H1 (cell line): ENCODE measurements around the gene CHMP6. TPM values are rescaled to one million over a fixed set of nuclear protein-coding genes. Genes with fewer than 3 reads are reported as not detected.

Source experiments
- CTCF ChIA-PET: fragments of 300-600 bp; sonication (Branson Sonifier 250); formaldehyde crosslinking; loops from one replicate; lab custom pipeline; 2021; ENCODE audit not compliant: partially characterized antibody; lab: Charles Lee
- POLR2A ChIA-PET: fragments of 300-600 bp; sonication (Branson Sonifier 250); formaldehyde crosslinking; loops from one replicate; lab custom pipeline; 2021; ENCODE audit warnings: inconsistent platforms; ENCODE audit not compliant: partially characterized antibody; lab: Charles Lee
- DNase-seq, 2 experiments: peaks; one replicate each; pipeline versions ENCODE4 v3.0.0 to v3.0.0-alpha.2; 2010 to 2022; ENCODE audit warnings: low spot score in 2 of 2, low read depth in 1 of 2, mixed read lengths in 1 of 2
- FAIRE-seq: peaks from 2 replicates; lab custom pipeline; 2011; peaks lifted over from hg19 to GRCh38; lab: Jason Lieb, UNC
- H2AFZ ChIP-seq: 2 replicates; pipeline ENCODE4 v1.8.1; 2012; ENCODE audit warnings: low read length, inconsistent platforms
- H2AK5ac ChIP-seq: 2 replicates; pipeline ENCODE4 v1.6.1; 2013; ENCODE audit warnings: low read depth, low read length
- H2BK120ac ChIP-seq: replicated peaks from 2 replicates; pipeline ENCODE3; 2013; ENCODE audit warnings: low read depth, low read length, inconsistent platforms
- H2BK12ac ChIP-seq: 2 replicates; pipeline ENCODE4 v1.6.1; 2013; ENCODE audit warnings: low read depth, low read length
- H2BK15ac ChIP-seq: 2 replicates; pipeline ENCODE4 v1.6.1; 2013; ENCODE audit warnings: low read length
- H2BK20ac ChIP-seq: 2 replicates; pipeline ENCODE4 v1.6.1; 2013; ENCODE audit warnings: low read length
- H2BK5ac ChIP-seq: 2 replicates; pipeline ENCODE4 v1.6.1; 2013; ENCODE audit warnings: low read depth, low read length
- H3K14ac ChIP-seq: 2 replicates; pipeline ENCODE4 v1.6.1; 2013; ENCODE audit warnings: inconsistent platforms; ENCODE audit not compliant: insufficient read length
- H3K18ac ChIP-seq: 2 replicates; pipeline ENCODE4 v1.6.1; 2013; ENCODE audit warnings: low read length; ENCODE audit errors: extremely low read depth
- H3K23ac ChIP-seq: 2 replicates; pipeline ENCODE4 v1.6.1; 2013; ENCODE audit warnings: inconsistent platforms; ENCODE audit not compliant: insufficient read length
- H3K23me2 ChIP-seq: 2 replicates; pipeline ENCODE4 v1.6.1; 2013; ENCODE audit warnings: low read depth, low read length
- H3K27ac ChIP-seq: 2 replicates; pipeline ENCODE4 v1.6.1; 2011; ENCODE audit warnings: low read depth, low read length, inconsistent platforms
- H3K27me3 ChIP-seq, 4 experiments: replicated peaks in 1 of 4; 1 replicate in 1 of 4; 2 replicates in 3 of 4; pipeline versions ENCODE4 v1.6.1 to v1.8.1; 2011 to 2013; ENCODE audit warnings: low read length in 3 of 4, mild to moderate bottlenecking in 3 of 4, inconsistent platforms in 2 of 4, mixed read lengths in 2 of 4, moderate library complexity in 1 of 4; ENCODE audit not compliant: control insufficient read depth in 3 of 4, insufficient read depth in 3 of 4; ENCODE audit errors: extremely low read depth in 1 of 4
- H3K36me3 ChIP-seq, 4 experiments: 2 replicates each; pipeline versions ENCODE4 v1.6.1 to v1.8.1; 2011 to 2013; ENCODE audit warnings: mild to moderate bottlenecking in 4 of 4, low read length in 3 of 4, moderate library complexity in 2 of 4, control low read depth in 1 of 4, inconsistent platforms in 1 of 4; ENCODE audit not compliant: insufficient read depth in 4 of 4, control insufficient read depth in 2 of 4
- H3K4ac ChIP-seq: replicated peaks from 2 replicates; pipeline ENCODE3; 2013; ENCODE audit warnings: low read length, low read depth, mixed read lengths, inconsistent platforms; ENCODE audit not compliant: insufficient read length
- H3K4me1 ChIP-seq, 4 experiments: replicated peaks in 1 of 4; 1 replicate in 1 of 4; 2 replicates in 3 of 4; pipeline versions ENCODE4 v1.6.1 to v1.8.1; 2011 to 2013; ENCODE audit warnings: low read length in 3 of 4, inconsistent platforms in 2 of 4, mixed read lengths in 1 of 4; ENCODE audit not compliant: insufficient read depth in 4 of 4, control insufficient read depth in 3 of 4
- H3K4me2 ChIP-seq, 2 experiments: 2 replicates each; pipeline versions ENCODE4 v1.6.1 to v1.8.1; 2011 to 2013; ENCODE audit warnings: low read depth in 2 of 2, low read length in 2 of 2, control low read depth in 1 of 2, inconsistent platforms in 1 of 2, mild to moderate bottlenecking in 1 of 2; ENCODE audit not compliant: insufficient read depth in 1 of 2
- H3K4me3 ChIP-seq, 4 experiments: fragments of 200-600, 300-600 bp in 1 of 4; sonication (generic), shearing (Covaris generic), sonication (Bioruptor Twin) in 1 of 4; 2 replicates each; pipeline versions ENCODE4 v1.5.1 to v1.8.1; 2011 to 2016; ENCODE audit warnings: low read length in 4 of 4, low read depth in 3 of 4, control low read depth in 2 of 4, inconsistent platforms in 2 of 4, mild to moderate bottlenecking in 2 of 4, mixed read lengths in 1 of 4, moderate library complexity in 1 of 4; ENCODE audit not compliant: insufficient read depth in 2 of 4; ENCODE audit errors: extremely low read depth in 1 of 4
- H3K56ac ChIP-seq: replicated peaks from 2 replicates; pipeline ENCODE3; 2013; ENCODE audit warnings: low read depth, mild to moderate bottlenecking, mixed read lengths, low read length, inconsistent platforms; ENCODE audit not compliant: insufficient read length
- H3K79me1 ChIP-seq: 2 replicates; pipeline ENCODE4 v1.6.1; 2013; ENCODE audit warnings: low read depth, low read length, control low read depth
- H3K79me2 ChIP-seq, 2 experiments: 2 replicates each; pipeline versions ENCODE4 v1.6.1 to v1.8.1; 2012 to 2013; ENCODE audit warnings: low read length in 2 of 2, mild to moderate bottlenecking in 2 of 2, inconsistent platforms in 1 of 2; ENCODE audit not compliant: insufficient read depth in 2 of 2, control insufficient read depth in 1 of 2
- H3K9ac ChIP-seq, 4 experiments: replicated peaks in 1 of 4; 1 replicate in 1 of 4; 2 replicates in 3 of 4; pipeline versions ENCODE4 v1.6.1 to v1.8.1; 2011 to 2013; ENCODE audit warnings: low read depth in 3 of 4, low read length in 3 of 4, control low read depth in 2 of 4, mild to moderate bottlenecking in 2 of 4, moderate library complexity in 2 of 4, inconsistent platforms in 1 of 4; ENCODE audit errors: extremely low read depth in 1 of 4
- H3K9me3 ChIP-seq, 2 experiments: 2 replicates each; pipeline versions ENCODE4 v1.6.1 to v1.8.1; 2012 to 2013; ENCODE audit warnings: mild to moderate bottlenecking in 2 of 2, moderate library complexity in 2 of 2, control low read depth in 1 of 2, inconsistent platforms in 1 of 2, low read depth in 1 of 2, low read length in 1 of 2, mixed read lengths in 1 of 2; ENCODE audit not compliant: insufficient read depth in 2 of 2
- H4K20me1 ChIP-seq, 2 experiments: replicated peaks in 1 of 2; 2 replicates each; pipeline versions ENCODE3 to v1.8.1; 2011 to 2013; ENCODE audit warnings: inconsistent platforms in 2 of 2, low read length in 2 of 2, mild to moderate bottlenecking in 1 of 2; ENCODE audit not compliant: insufficient read depth in 2 of 2, control insufficient read depth in 1 of 2
- H4K5ac ChIP-seq: 2 replicates; pipeline ENCODE4 v1.6.1; 2013; ENCODE audit warnings: low read length, low read depth, mixed read lengths, inconsistent platforms; ENCODE audit not compliant: insufficient read length
- H4K8ac ChIP-seq: 2 replicates; pipeline ENCODE4 v1.8.0; 2013; ENCODE audit warnings: mild to moderate bottlenecking, moderate library complexity, low read length, inconsistent platforms; ENCODE audit not compliant: insufficient read depth; ENCODE audit errors: extremely low read depth
- H4K91ac ChIP-seq: replicated peaks from 2 replicates; pipeline ENCODE3; 2013; ENCODE audit warnings: low read length, mixed read lengths, inconsistent platforms; ENCODE audit not compliant: insufficient read length
- ASH2L ChIP-seq: fragments of 200-600, 300-600 bp; sonication (generic); IDR thresholded peaks from one replicate; pipeline ENCODE4 v1.7.1; 2017; ENCODE audit warnings: low read length
- BCL11A ChIP-seq, 2 experiments: IDR thresholded peaks; one replicate each; pipeline ENCODE4 v1.6.1; 2011; ENCODE audit warnings: low read depth in 2 of 2, low read length in 2 of 2, mild to moderate bottlenecking in 2 of 2
- CHD2 ChIP-seq: IDR thresholded peaks from 2 replicates; pipeline ENCODE4 v1.6.1; 2012; ENCODE audit warnings: low read length, improper control_type of control experiment
- JUND ChIP-seq: IDR thresholded peaks from 2 replicates; pipeline ENCODE4 v1.6.1; 2011; ENCODE audit warnings: mild to moderate bottlenecking, improper control_type of control experiment, low read length
- KDM1A ChIP-seq: fragments of 200-600, 300-600 bp; sonication (generic); IDR thresholded peaks from 2 replicates; pipeline ENCODE4 v1.7.1; 2016; ENCODE audit warnings: mild to moderate bottlenecking, low read length, borderline replicate concordance
- RNF2 ChIP-seq: fragments of 200-900, 300-1000 bp; sonication (generic); IDR thresholded peaks from 2 replicates; pipeline ENCODE4 v1.7.1; 2016; ENCODE audit warnings: borderline replicate concordance, low read depth, mild to moderate bottlenecking, antibody characterized with exemption, low read length; ENCODE audit not compliant: poor library complexity, severe bottlenecking; ENCODE audit errors: missing control alignments
- SIX5 ChIP-seq: IDR thresholded peaks from 2 replicates; pipeline ENCODE4 v1.6.1; 2011; ENCODE audit warnings: mild to moderate bottlenecking, low read depth, low read length
- USF2 ChIP-seq: IDR thresholded peaks from 2 replicates; pipeline ENCODE4 v1.6.1; 2011; ENCODE audit warnings: low read length, improper control_type of control experiment
- WGBS, 2 experiments: shearing (Covaris generic) in 1 of 2; methylation state at CpG; one replicate each; pipeline versions ENCODE4 v1.1.6 to v1.1.7; 2013 to 2015; ENCODE audit warnings: low lambda C conversion rate in 2 of 2, mixed read lengths in 2 of 2, inconsistent platforms in 1 of 2, low coverage in 1 of 2, missing lambda C conversion rate in 1 of 2; ENCODE audit not compliant: insufficient replicate concordance in 2 of 2, insufficient coverage in 1 of 2, insufficient read length in 1 of 2; ENCODE audit errors: extremely low coverage in 1 of 2, missing lambda C conversion rate in 1 of 2; 5-methylcytosine and 5-hydroxymethylcytosine counted together
- polyA plus RNA-seq, 7 experiments: library from polyadenylated mRNA; depleted of rRNA in 3 of 7; stranded (reverse) in 5 of 7; unstranded in 2 of 7; fragments of >200 nt in 5 of 7; fragments of 200-250 nt in 2 of 7; gene quantifications; 1 replicate in 5 of 7; 2 replicates in 1 of 7; 4 replicates in 1 of 7; pipeline versions ENCODE4 v1.2.1 to v1.2.3, GENCODE V29; 2011 to 2013; ENCODE audit warnings: missing spikeins in 2 of 7, mixed read lengths in 2 of 7
- total RNA-seq: library from RNA; stranded (reverse); fragmentation: NEBNext Ultra II Directional; extraction: Animal tissue kit (Norgen Biotek cat#: 25700); gene quantifications from 2 replicates; pipeline ENCODE4 v1.2.1, GENCODE V29; 2021
- TF ChIP-seq, protein P1 (sequence below), 3 experiments: IDR thresholded peaks; 1 replicate in 2 of 3; 2 replicates in 1 of 3; pipeline versions ENCODE4 v1.5.1 to v1.6.1; 2011; ENCODE audit warnings: low read length in 3 of 3, mild to moderate bottlenecking in 3 of 3, inconsistent platforms in 2 of 3, low read depth in 1 of 3, moderate library complexity in 1 of 3; ENCODE audit not compliant: insufficient read depth in 1 of 3; ENCODE audit errors: control extremely low read depth in 1 of 3

CHMP6 gene
- total and polyA plus RNA-seq, 2 of the 8 experiments (the other 6 are each of a cell fraction or from before 2014, with no cell fraction given) = 15.7 to 24.3 TPM

- H2BK5ac ChIP-seq = no peak overlapping the region
- no peaks in the 10 kb centered on the region for H3K36me3 ChIP-seq
- H3K14ac ChIP-seq = no peak overlapping the region
- no peak for FAIRE-seq
- peaks cover 5 to 35% of the 10 kb centered on the region in 2 experiments for H4K20me1 ChIP-seq
- H2AFZ ChIP-seq = no peak overlapping the region
- no peak overlapping the region for H3K9ac ChIP-seq
- H3K56ac ChIP-seq = no peak overlapping the region
- 0 out of 2 replicates have a peak overlapping the region, but pooled peaks have one; percentile 39 for H2AK5ac ChIP-seq
- H4K8ac ChIP-seq = no peak overlapping the region; the same call in 1 of the 2 replicates
- no peak overlapping the region for H2BK120ac ChIP-seq
- H3K79me1 ChIP-seq = peaks cover 16% of the 10 kb centered on the region
- no peak overlapping the region for H3K4me2 ChIP-seq
- H3K4me1 ChIP-seq = peaks cover 0 to 19% (median 7%) of the 10 kb centered on the region in 4 experiments; a peak in 6 of 7 replicates
- ChIA-PET CTCF (interaction anchor here (1.6 to 15.3 kb wide), 7 partner anchors 8 to 58 kb away, joined by 5 to 103 read pairs (median 10); no protein-coding TSS in a partner anchor), POLR2A (interaction anchor here (4.4 kb wide), 1 partner anchor 10 kb away, joined by 42 read pairs; no protein-coding TSS in a partner anchor)
- H3K27me3 ChIP-seq = peaks cover 0 to 6% (median under 1%) of the 10 kb centered on the region in 4 experiments; a peak in 3 of 7 replicates
- no peak overlapping the region for H3K4me3 ChIP-seq
- no peak overlapping the region for H3K18ac ChIP-seq
- 90% methylated on average over 16 of the region's 16 CpGs; no CpG with 5 or more reads in 1 of the 2 experiments for WGBS, 2 experiments
- DNase-seq = no peak
- H2BK12ac ChIP-seq = no peak overlapping the region
- H3K79me2 ChIP-seq = peaks cover 0 to 42% of the 10 kb centered on the region in 2 experiments; a peak in 2 of 4 replicates
- H3K23ac ChIP-seq = no peak overlapping the region
- no peaks in the 10 kb centered on the region for H3K9me3 ChIP-seq
- peaks cover 8% of the 10 kb centered on the region; the same call in 1 of the 2 replicates for H3K23me2 ChIP-seq
- H2BK20ac ChIP-seq = no peak overlapping the region
- H3K27ac ChIP-seq = no peak overlapping the region
- no peak overlapping the region for H4K91ac ChIP-seq
- H2BK15ac ChIP-seq = no peak overlapping the region
- H3K4ac ChIP-seq = no peak overlapping the region
- no peak overlapping the region for H4K5ac ChIP-seq
- TF ChIP-seq JUND (no peak), CHD2 (no peak), BCL11A (IDR thresholded peaks at IDR 0.05; ENCODE audit: low read depth in 2 of 2, low read length in 2 of 2) (no peak), SIX5 (no peak), ASH2L (no peak), USF2 (no peak), RNF2 (no peak), KDM1A (no peak)
- TF ChIP-seq, protein P1, sequence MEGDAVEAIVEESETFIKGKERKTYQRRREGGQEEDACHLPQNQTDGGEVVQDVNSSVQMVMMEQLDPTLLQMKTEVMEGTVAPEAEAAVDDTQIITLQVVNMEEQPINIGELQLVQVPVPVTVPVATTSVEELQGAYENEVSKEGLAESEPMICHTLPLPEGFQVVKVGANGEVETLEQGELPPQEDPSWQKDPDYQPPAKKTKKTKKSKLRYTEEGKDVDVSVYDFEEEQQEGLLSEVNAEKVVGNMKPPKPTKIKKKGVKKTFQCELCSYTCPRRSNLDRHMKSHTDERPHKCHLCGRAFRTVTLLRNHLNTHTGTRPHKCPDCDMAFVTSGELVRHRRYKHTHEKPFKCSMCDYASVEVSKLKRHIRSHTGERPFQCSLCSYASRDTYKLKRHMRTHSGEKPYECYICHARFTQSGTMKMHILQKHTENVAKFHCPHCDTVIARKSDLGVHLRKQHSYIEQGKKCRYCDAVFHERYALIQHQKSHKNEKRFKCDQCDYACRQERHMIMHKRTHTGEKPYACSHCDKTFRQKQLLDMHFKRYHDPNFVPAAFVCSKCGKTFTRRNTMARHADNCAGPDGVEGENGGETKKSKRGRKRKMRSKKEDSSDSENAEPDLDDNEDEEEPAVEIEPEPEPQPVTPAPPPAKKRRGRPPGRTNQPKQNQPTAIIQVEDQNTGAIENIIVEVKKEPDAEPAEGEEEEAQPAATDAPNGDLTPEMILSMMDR (IDR thresholded peaks at IDR 0.05; ENCODE audit: control extremely low read depth in 1 of 3, insufficient read depth in 1 of 3, low read depth in 1 of 3, low read length in 3 of 3) = no peak
Measured at GRCh38 chr17:81039096-81039495, 47.5 kb downstream of the CHMP6 start.
